GM21423 (cell line): ENCODE measurements around the gene NKX2-1.
"Not testable (repeated sequence)": the region's sequence is repeated elsewhere in the genome, so short reads cannot be mapped to it uniquely, and the experiment has no call there.

ENCODE experiments used
- ATAC-seq: cut with Tn5 transposase; IDR thresholded peaks from one replicate; pipeline ENCODE4 v1.9.1; 2021; ENCODE audit warnings: mild to moderate bottlenecking, moderate library complexity; ENCODE audit not compliant: unreplicated experiment

Gene NKX2-1

GRCh38 chr14:36519431-36520321, at the start of gene NKX2-1:
Gene NKX2-1 (minus strand): TSS chr14:36520232. CDS start chr14:36520129, 103 bp downstream.
- ATAC-seq: no peak

GRCh38 chr14:36556811-36557433, 36.9 kb upstream of the NKX2-1 start:
- ATAC-seq: no peak

GRCh38 chr14:36555998-36556743, 36.1 kb upstream of the NKX2-1 start:
- no peak for ATAC-seq

- ATAC-seq: peak; percentile 51
These were observed 33.7 kb upstream of the NKX2-1 start for GRCh38 chr14:36553656-36554260.

GRCh38 chr14:36550899-36551298, 30.9 kb upstream of the NKX2-1 start:
- no peak for ATAC-seq

GRCh38 chr14:36544280-36544679, 24.2 kb upstream of the NKX2-1 start:
- not testable (repeated sequence) for ATAC-seq

GRCh38 chr14:36538051-36538450, 18.0 kb upstream of the NKX2-1 start:
- ATAC-seq: no peak

- ATAC-seq: no peak
These were observed 9.0 kb upstream of the NKX2-1 start for GRCh38 chr14:36529062-36529461.

- no peak for ATAC-seq
These were observed 5.7 kb upstream of the NKX2-1 start for GRCh38 chr14:36525746-36526099.

- no peak for ATAC-seq
These were observed 5.1 kb upstream of the NKX2-1 start for GRCh38 chr14:36524874-36525745.

GRCh38 chr14:36524220-36524837, 4.3 kb upstream of the NKX2-1 start:
- ATAC-seq: no peak

- ATAC-seq: no peak
These were observed 3.1 kb upstream of the NKX2-1 start for GRCh38 chr14:36522972-36523715.

GRCh38 chr14:36522347-36522971, 2.4 kb upstream of the NKX2-1 start:
- no peak for ATAC-seq

GRCh38 chr14:36521598-36522345, 1.7 kb upstream of the NKX2-1 start:
- ATAC-seq: no peak

- peak; percentile 59 for ATAC-seq
These were observed 831 bp upstream of the NKX2-1 start for GRCh38 chr14:36520601-36521525.

GRCh38 chr14:36518586-36519430, 1.2 kb downstream of the NKX2-1 start:
- ATAC-seq: no peak
